Lung (tissue), 12 donors: Measurements from ENCODE around the gene SLC12A5. TPM values are rescaled to one million over a fixed set of nuclear protein-coding genes. Genes with fewer than 3 reads are reported as not detected.

ENCODE experiments used
- ATAC-seq: fragments of 200-7000 bp; cut with Tn5 transposase; one replicate; pipeline ENCODE4 v1.9.1; 2020; ENCODE audit warnings: moderate number of reproducible peaks; ENCODE audit not compliant: insufficient read depth, low FRiP score
- DNase-seq, 3 donors: peaks; one replicate each; pipeline ENCODE4 v3.0.0-alpha.2; 2013 to 2017
- H3K27ac ChIP-seq, 2 donors: one replicate each; pipeline ENCODE4 v1.5.1; 2013; ENCODE audit warnings: mild to moderate bottlenecking in 2 of 2, moderate library complexity in 2 of 2, control low read depth in 1 of 2, inconsistent platforms in 1 of 2, low read depth in 1 of 2, low read length in 1 of 2
- H3K27me3 ChIP-seq, 3 donors: one replicate each; pipeline ENCODE4 v1.5.1; 2013; ENCODE audit warnings: low read length in 2 of 3; ENCODE audit not compliant: control insufficient read depth in 3 of 3, insufficient read depth in 3 of 3
- H3K36me3 ChIP-seq, 4 donors: one replicate each; pipeline ENCODE4 v1.5.1; 2013; ENCODE audit warnings: low read length in 4 of 4, mild to moderate bottlenecking in 1 of 4, moderate library complexity in 1 of 4; ENCODE audit not compliant: control insufficient read depth in 4 of 4, insufficient read depth in 4 of 4
- H3K4me1 ChIP-seq, 5 donors: one replicate each; pipeline ENCODE4 v1.5.1; 2013; ENCODE audit warnings: low read length in 5 of 5, mild to moderate bottlenecking in 2 of 5, moderate library complexity in 1 of 5; ENCODE audit not compliant: control insufficient read depth in 5 of 5, insufficient read depth in 5 of 5
- H3K4me3 ChIP-seq: one replicate; pipeline ENCODE4 v1.5.1; 2013; ENCODE audit warnings: mild to moderate bottlenecking, control low read depth, moderate library complexity
- H3K9ac ChIP-seq, 2 donors: one replicate each; pipeline ENCODE4 v1.5.1; 2013; ENCODE audit warnings: low read length in 2 of 2, control low read depth in 1 of 2; ENCODE audit not compliant: insufficient read depth in 1 of 2
- H3K9me3 ChIP-seq, 4 donors: one replicate each; pipeline ENCODE4 v1.5.1; 2013; ENCODE audit warnings: low read length in 3 of 4, mild to moderate bottlenecking in 1 of 4, moderate library complexity in 1 of 4; ENCODE audit not compliant: control insufficient read depth in 4 of 4, insufficient read depth in 3 of 4
- WGBS, 2 donors: extraction: QIAGEN DNeasy Blood & Tissue Kit; methylation state at CpG; one replicate each; pipeline ENCODE4 v1.1.7; 2013; 5-methylcytosine and 5-hydroxymethylcytosine counted together
- polyA plus RNA-seq, 2 donors: library from polyadenylated mRNA; stranded (reverse); fragments of 200-250 nt; gene quantifications; one replicate each; pipeline ENCODE4 v1.2.1, GENCODE V29; 2013
- total RNA-seq, 2 donors: library from RNA; depleted of rRNA in 1 of 2; stranded (reverse); fragments of >200 nt in 1 of 2; gene quantifications; one replicate each; pipeline ENCODE4 v1.2.1, GENCODE V29; 2014 to 2021
- TF ChIP-seq, protein P1 (sequence below): IDR thresholded peaks from 2 replicates; pipeline ENCODE4 v1.5.1; 2012; ENCODE audit warnings: mild to moderate bottlenecking; ENCODE audit errors: control extremely low read depth, extremely low read depth
- donor health status: control.
- donor health status: control.
- donor health status: Bipolar disorder and iron deficiency.
- donor health status: healthy.
- donor health status: DM: yes; HTN: yes; CAD: no.

Gene SLC12A5
- total and polyA plus RNA-seq, 4 donors = 0.52 TPM; not detected in 3

DNA sequence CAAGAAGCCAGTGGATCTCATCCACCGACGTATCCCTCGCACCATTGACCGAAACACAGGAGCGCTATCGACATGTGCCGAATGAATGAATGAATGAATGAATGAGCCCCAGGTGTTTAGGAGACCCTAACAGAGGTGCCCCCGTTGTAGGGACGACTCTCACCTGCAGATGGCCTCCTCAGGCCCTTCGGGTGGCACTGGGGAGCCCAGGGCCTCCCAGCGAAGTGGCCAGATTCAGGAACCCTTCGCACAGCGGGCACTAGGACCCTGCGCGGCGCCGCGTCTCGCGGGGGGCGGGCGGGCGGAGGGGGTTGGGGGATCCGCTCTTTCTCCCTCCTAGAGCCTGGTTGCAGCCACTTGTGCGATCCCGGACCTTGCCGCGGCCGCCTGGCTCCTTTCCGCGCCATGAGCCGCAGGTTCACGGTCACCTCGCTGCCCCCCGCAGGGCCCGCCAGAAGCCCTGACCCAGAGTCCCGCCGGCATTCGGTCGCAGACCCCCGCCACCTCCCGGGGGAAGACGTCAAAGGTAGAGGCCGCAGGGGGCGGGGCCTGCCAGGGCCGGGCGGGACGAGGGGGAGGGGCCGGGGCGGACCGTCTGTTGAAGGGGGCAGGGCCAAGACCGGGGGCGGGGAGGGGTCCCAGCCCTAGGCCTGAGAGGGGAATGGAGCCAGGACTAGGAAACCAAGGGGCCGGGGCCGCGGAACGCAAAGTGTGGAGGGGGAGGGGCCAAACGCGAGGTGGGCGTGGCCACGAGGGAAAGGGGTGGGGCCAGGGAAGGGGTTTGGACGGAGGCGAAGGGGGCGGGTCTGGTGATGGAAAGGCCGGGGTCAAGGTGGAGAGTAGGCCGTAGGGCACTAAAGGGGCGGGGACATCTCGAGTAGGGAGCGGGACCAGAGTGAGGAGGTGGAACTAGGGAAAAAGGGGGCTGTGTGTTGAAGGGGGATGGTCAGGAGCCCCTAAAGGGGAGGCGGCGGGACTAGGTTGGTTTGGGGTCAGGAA is 7.4 kb upstream of the SLC12A5 start:
- TF ChIP-seq, protein P1, sequence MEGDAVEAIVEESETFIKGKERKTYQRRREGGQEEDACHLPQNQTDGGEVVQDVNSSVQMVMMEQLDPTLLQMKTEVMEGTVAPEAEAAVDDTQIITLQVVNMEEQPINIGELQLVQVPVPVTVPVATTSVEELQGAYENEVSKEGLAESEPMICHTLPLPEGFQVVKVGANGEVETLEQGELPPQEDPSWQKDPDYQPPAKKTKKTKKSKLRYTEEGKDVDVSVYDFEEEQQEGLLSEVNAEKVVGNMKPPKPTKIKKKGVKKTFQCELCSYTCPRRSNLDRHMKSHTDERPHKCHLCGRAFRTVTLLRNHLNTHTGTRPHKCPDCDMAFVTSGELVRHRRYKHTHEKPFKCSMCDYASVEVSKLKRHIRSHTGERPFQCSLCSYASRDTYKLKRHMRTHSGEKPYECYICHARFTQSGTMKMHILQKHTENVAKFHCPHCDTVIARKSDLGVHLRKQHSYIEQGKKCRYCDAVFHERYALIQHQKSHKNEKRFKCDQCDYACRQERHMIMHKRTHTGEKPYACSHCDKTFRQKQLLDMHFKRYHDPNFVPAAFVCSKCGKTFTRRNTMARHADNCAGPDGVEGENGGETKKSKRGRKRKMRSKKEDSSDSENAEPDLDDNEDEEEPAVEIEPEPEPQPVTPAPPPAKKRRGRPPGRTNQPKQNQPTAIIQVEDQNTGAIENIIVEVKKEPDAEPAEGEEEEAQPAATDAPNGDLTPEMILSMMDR = no peak
- ATAC-seq = no peak
- peak in 2 of 3 donors; percentile 20 to 40 for DNase-seq
- H3K4me3 ChIP-seq = peak overlapping the region; percentile 2
- H3K36me3 ChIP-seq = no peaks in the 10 kb centered on the region
- no peak overlapping the region for H3K27ac ChIP-seq
- WGBS, 2 donors = 7 to 8% methylated on average over 58 to 71 of the region's 71 CpGs
- H3K9ac ChIP-seq = no peak overlapping the region
- H3K27me3 ChIP-seq = peaks cover 10 to 34% (median 15%) of the 10 kb centered on the region in 3 donors
- peaks cover 0 to 3% (median 0%) of the 10 kb centered on the region in 5 donors for H3K4me1 ChIP-seq
- peaks cover 0 to 3% (median 0%) of the 10 kb centered on the region in 4 donors for H3K9me3 ChIP-seq

DNA sequence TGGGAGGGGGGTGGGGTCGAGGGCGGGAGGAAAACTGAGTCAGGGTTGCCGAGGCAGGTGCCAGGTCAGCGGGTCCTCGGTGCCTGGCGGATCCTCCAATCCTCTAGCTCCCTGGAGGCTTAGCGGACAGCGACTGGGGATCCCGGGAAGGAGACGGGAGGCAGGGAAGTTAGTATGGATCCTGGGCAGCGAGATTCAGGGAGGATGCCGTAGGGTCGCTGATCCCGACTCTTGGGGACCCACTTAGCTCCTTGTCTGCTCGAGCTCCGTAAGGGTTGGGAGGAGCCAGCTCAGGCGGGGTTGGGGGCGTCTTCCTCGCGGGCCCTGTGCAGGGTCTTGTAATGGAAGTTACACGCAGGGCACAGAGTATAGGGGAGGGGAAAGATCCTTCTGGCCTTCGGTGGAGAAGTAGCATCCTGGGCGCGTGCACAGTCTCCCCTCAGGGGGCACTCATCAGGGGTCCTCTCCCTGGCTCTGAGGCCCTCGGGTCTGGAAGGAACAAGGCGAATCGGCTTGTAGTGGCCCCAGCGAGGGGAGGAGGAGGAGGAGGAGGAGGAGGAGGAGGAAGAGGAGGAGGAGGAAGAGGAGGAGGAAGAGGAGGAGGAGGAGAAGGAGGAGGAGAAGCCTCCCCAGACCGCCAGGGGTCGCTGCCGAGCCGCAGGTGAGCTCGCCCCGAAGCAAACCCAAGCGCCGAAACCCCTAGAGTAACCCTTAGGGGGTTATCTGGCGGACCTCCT is 6.4 kb upstream of the SLC12A5 start:
- no peaks in the 10 kb centered on the region for H3K36me3 ChIP-seq
- H3K27me3 ChIP-seq = peaks cover 8 to 34% (median 12%) of the 10 kb centered on the region in 3 donors
- WGBS, 2 donors = 0 to 1% methylated on average over 33 to 37 of the region's 37 CpGs
- peak in 1 of 3 donors; percentile 24 for DNase-seq
- H3K9me3 ChIP-seq = peaks cover 0 to 3% (median 0%) of the 10 kb centered on the region in 4 donors
- no peak overlapping the region for H3K4me3 ChIP-seq
- no peak overlapping the region for H3K27ac ChIP-seq
- TF ChIP-seq, protein P1 = peak; percentile 41
- peak; percentile 46 for ATAC-seq
- no peak overlapping the region for H3K9ac ChIP-seq
- H3K4me1 ChIP-seq = peaks cover 0 to 3% (median 0%) of the 10 kb centered on the region in 5 donors

DNA sequence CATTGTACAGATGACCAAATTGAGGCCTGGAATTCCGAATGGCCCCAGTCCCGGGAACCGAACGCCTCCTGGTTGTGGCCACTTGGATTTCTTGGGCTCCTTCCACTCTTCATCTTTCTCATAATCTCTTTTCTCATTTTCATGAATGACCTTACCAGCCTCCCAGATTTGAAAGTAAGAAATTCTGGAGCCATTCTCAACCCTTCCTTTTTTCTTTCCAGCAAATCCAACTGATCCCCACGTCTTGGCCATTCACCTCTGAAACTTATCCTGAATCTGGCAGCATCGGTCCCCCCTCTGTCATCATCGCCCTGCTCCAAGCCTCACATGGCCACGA is 5.9 kb upstream of the SLC12A5 start:
- Histone ChIP-seq H3K9me3 (peaks cover 0 to 3% (median 0%) of the 10 kb centered on the region in 4 donors), H3K36me3 (no peaks in the 10 kb centered on the region), H3K27me3 (peaks cover 8 to 34% (median 12%) of the 10 kb centered on the region in 3 donors), H3K4me3 (no peak overlapping the region), H3K9ac (no peak overlapping the region), H3K27ac (no peak overlapping the region), H3K4me1 (peaks cover 0 to 3% (median 0%) of the 10 kb centered on the region in 5 donors)
- WGBS, 2 donors = 35 to 36% methylated on average over 8 of the region's 8 CpGs
- ATAC-seq (no peak), DNase-seq (no peak)
- TF ChIP-seq, protein P1 = no peak
